Measurements from ENCODE around the gene LMCD1.

The LMCD1 gene

GRCh38 chr3:8523041-8523440 is 21.4 kb downstream of the LMCD1 start:
- no peak for TF ChIP-seq CTCF (conservative IDR thresholded peaks at IDR 0.05; ENCODE audit: low read depth, low read length)
- DNase-seq (ENCODE audit: low read depth) = no peak
- H3K4me3 ChIP-seq (ENCODE audit: low read length) = no peak overlapping the region

- H3K4me3 ChIP-seq (ENCODE audit: low read length) = no peak overlapping the region
- no peak for DNase-seq (ENCODE audit: low read depth)
- TF ChIP-seq CTCF (conservative IDR thresholded peaks at IDR 0.05; ENCODE audit: low read depth, low read length) = no peak
Observed at GRCh38 chr3:8524249-8524648, 22.6 kb downstream of the LMCD1 start.

GRCh38 chr3:8524656-8525399 is 23.2 kb downstream of the LMCD1 start:
- DNase-seq (ENCODE audit: low read depth) = no peak
- no peak overlapping the region for H3K4me3 ChIP-seq (ENCODE audit: low read length)
- TF ChIP-seq CTCF (conservative IDR thresholded peaks at IDR 0.05; ENCODE audit: low read depth, low read length) = no peak

GRCh38 chr3:8525893-8526292 is 24.3 kb downstream of the LMCD1 start:
- TF ChIP-seq CTCF (conservative IDR thresholded peaks at IDR 0.05; ENCODE audit: low read depth, low read length) = no peak
- DNase-seq (ENCODE audit: low read depth) = no peak
- no peak overlapping the region for H3K4me3 ChIP-seq (ENCODE audit: low read length)

- TF ChIP-seq CTCF (conservative IDR thresholded peaks at IDR 0.05; ENCODE audit: low read depth, low read length) = no peak
- DNase-seq (ENCODE audit: low read depth) = no peak
- no peak overlapping the region for H3K4me3 ChIP-seq (ENCODE audit: low read length)
Observed at GRCh38 chr3:8529181-8529637, 27.6 kb downstream of the LMCD1 start.

- no peak overlapping the region for H3K4me3 ChIP-seq (ENCODE audit: low read length)
- peak; percentile 23 for DNase-seq (ENCODE audit: low read depth)
- no peak for TF ChIP-seq CTCF (conservative IDR thresholded peaks at IDR 0.05; ENCODE audit: low read depth, low read length)
Observed at GRCh38 chr3:8529738-8530525, 28.3 kb downstream of the LMCD1 start.
